ENCODE measurements around the gene KIAA1671. TPM values are rescaled to one million over a fixed set of nuclear protein-coding genes. Genes with fewer than 3 reads are reported as not detected.

Gene KIAA1671
- total and polyA plus RNA-seq, 2 of the 13 experiments (the other 11 are each of a cell fraction or from before 2014, with no cell fraction given): 13.5 to 13.6 TPM

DNA sequence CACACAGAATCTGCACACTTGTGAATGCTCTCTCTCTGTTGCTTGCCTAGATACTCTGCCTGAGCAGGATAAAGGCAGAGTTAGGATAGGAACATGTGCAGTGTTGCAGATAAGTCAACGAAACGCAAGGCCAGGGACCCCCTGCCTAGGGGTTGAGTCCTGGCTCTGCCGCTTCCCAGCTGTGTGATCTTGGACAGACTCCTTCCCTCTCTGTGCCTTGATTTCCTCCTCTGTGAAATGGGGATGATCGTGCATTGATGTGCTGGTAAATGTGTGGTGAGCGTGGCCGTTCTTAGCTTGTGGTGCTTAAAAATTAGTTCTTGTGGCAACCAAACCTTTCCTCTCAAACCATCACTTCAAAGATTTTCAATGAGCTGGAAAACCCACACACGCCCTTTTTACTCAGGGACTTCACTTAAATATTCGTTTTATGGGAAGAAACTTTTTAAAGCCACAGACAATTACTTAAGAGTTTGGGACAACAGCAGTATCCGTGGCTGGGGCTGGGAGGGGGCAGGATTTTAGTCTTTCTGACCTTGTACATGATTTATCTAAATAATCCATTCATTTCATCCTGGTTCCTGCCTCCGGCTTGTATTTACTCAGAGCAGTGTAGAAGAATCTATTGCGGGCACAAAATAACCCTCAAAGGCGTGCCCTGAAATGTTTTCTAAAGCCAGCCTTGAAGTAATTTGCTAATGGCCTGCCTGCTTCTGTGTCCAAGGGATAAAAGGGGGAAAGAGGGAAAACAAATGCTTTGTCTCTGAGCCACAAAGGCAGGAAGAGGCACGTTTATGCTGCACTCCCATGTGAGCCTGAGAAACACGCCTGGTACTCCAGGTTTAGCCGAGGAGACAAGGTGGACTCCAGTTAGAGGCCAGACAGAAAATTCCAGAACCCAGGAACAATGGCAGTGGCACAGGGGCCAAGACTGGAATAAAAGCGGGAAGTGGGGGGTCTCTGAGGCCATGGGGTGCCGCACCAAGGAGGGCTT, 162.2 kb downstream of the KIAA1671 start (continued):
- TF ChIP-seq SKI (IDR thresholded peaks at IDR 0.05; ENCODE audit: partially characterized antibody): no peak
- TF ChIP-seq ZNF768 (CRISPR knock-in tag; IDR thresholded peaks at IDR 0.05): peak; percentile 96
- no peak for TF ChIP-seq ZSCAN29 (CRISPR knock-in tag; conservative IDR thresholded peaks at IDR 0.05)
- TF ChIP-seq, protein P1, sequence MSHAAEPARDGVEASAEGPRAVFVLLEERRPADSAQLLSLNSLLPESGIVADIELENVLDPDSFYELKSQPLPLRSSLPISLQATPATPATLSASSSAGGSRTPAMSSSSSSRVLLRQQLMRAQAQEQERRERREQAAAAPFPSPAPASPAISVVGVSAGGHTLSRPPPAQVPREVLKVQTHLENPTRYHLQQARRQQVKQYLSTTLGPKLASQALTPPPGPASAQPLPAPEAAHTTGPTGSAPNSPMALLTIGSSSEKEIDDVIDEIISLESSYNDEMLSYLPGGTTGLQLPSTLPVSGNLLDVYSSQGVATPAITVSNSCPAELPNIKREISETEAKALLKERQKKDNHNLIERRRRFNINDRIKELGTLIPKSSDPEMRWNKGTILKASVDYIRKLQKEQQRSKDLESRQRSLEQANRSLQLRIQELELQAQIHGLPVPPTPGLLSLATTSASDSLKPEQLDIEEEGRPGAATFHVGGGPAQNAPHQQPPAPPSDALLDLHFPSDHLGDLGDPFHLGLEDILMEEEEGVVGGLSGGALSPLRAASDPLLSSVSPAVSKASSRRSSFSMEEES (CRISPR knock-in tag; IDR thresholded peaks at IDR 0.05): 0 out of 2 replicates have a peak, but pooled peaks have one; percentile 34
- TF ChIP-seq MYNN (CRISPR knock-in tag; IDR thresholded peaks at IDR 0.05; ENCODE audit: low read depth): 0 out of 2 replicates have a peak, but pooled peaks have one; percentile 45
- peak; percentile 21; the same call in 1 of the 2 replicates for TF ChIP-seq FOXO1 (CRISPR knock-in tag; IDR thresholded peaks at IDR 0.05)
- TF ChIP-seq SRY (CRISPR knock-in tag; IDR thresholded peaks at IDR 0.05): no peak
- peak; percentile 63; the same call in 1 of the 2 replicates for TF ChIP-seq TBX2 (CRISPR knock-in tag; IDR thresholded peaks at IDR 0.05; ENCODE audit: borderline replicate concordance)

DNA sequence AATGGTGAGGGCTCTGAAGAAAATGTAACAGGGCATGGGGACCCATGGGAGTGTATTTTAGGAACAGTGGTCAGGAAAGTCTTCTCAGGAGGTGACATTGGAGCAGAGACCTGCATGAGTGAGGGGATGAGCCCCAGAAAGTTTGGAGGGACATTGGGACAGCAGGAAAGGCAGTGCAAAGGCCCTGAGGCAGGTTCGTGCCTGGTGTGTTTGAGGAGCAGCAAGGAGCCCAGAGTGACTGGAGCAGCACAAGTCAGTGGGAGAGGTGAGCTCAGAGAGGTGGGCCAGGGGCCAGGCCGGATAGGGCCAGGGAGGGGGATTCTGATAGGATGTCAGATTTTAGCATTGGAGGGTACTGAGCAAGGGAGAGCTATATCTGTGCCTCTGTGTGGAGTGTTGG, 167.1 kb downstream of the KIAA1671 start:
- WGBS (ENCODE audit: low lambda C conversion rate): 92% methylated on average over 2 of the region's 2 CpGs
- POLR2A ChIA-PET: interaction anchor here (0.6 kb wide), 1 partner anchor 13 kb away, joined by 3 read pairs; no protein-coding TSS in a partner anchor
- H2AFZ ChIP-seq (ENCODE audit: low read length): no peak overlapping the region
- no peaks in the 10 kb centered on the region for H3K27me3 ChIP-seq (ENCODE audit: control insufficient read depth in 1 of 2, insufficient read depth in 2 of 2, low read length in 2 of 2)
- in situ Hi-C loops (cut with HindIII; ENCODE audit: extremely low pct_ligation_motif_present, low pct_unique_long_range_greater_than_20kb) (no loop called here), intact Hi-C loops (cut with micrococcal nuclease; ENCODE audit: unreplicated experiment) (loop anchor here (1.0 to 5.0 kb wide), 2 partner anchors 9 to 37 kb away; no protein-coding TSS in a partner anchor)
- CTCF ChIA-PET (ENCODE audit: low intra/inter-chr PET ratio, low total read pairs): no interaction called here
- H3K9me3 ChIP-seq (ENCODE audit: low read length): no peaks in the 10 kb centered on the region
- H3K36me3 ChIP-seq (replicated peaks in 1 of 2; ENCODE audit: control insufficient read depth in 1 of 2, insufficient read depth in 2 of 2, low read length in 2 of 2): peaks cover 2 to 8% of the 10 kb centered on the region in 2 experiments; a peak in 4 of 5 replicates
- H3K79me2 ChIP-seq (ENCODE audit: insufficient read depth, low read length): peaks cover 25% of the 10 kb centered on the region
- peak overlapping the region in 1 of 3 experiments; percentile 51; a peak in 2 of 6 replicates for H3K4me3 ChIP-seq (replicated peaks in 1 of 3; ENCODE audit: insufficient read depth in 1 of 3, low read depth in 2 of 3, low read length in 3 of 3)
- peak overlapping the region; percentile 78 for H3K4me2 ChIP-seq (ENCODE audit: low read depth, low read length)
- TSS peak; percentile 94 for BruUV-seq (replicated peaks)
- no peak for DNase-seq (ENCODE audit: low spot score)
- no peaks in the 10 kb centered on the region for H4K20me1 ChIP-seq (ENCODE audit: insufficient read depth, low read length)
- ATAC-seq: no peak; the same call in 2 of the 3 replicates
- H3K9ac ChIP-seq (ENCODE audit: insufficient read depth, low read depth, low read length): peak overlapping the region; percentile 61
- H3K4me1 ChIP-seq (ENCODE audit: insufficient read depth, low read length): peaks cover 60% of the 10 kb centered on the region
- peak overlapping the region; percentile 77 for H3K27ac ChIP-seq (ENCODE audit: extremely low read length, insufficient read depth, low read length)
- FAIRE-seq: no peak
- TF ChIP-seq CSRNP2 (CRISPR knock-in tag; conservative IDR thresholded peaks at IDR 0.05; ENCODE audit: low read depth) (no peak), NRL (CRISPR knock-in tag; IDR thresholded peaks at IDR 0.05; ENCODE audit: borderline replicate concordance) (0 out of 2 replicates have a peak, but pooled peaks have one; percentile 14), SMAD3 (CRISPR knock-in tag; IDR thresholded peaks at IDR 0.05) (no peak), DR1 (CRISPR knock-in tag; IDR thresholded peaks at IDR 0.05) (no peak), KDM1A (CRISPR knock-in tag; IDR thresholded peaks at IDR 0.05) (peak; percentile 78)
- TF ChIP-seq, protein P2, sequence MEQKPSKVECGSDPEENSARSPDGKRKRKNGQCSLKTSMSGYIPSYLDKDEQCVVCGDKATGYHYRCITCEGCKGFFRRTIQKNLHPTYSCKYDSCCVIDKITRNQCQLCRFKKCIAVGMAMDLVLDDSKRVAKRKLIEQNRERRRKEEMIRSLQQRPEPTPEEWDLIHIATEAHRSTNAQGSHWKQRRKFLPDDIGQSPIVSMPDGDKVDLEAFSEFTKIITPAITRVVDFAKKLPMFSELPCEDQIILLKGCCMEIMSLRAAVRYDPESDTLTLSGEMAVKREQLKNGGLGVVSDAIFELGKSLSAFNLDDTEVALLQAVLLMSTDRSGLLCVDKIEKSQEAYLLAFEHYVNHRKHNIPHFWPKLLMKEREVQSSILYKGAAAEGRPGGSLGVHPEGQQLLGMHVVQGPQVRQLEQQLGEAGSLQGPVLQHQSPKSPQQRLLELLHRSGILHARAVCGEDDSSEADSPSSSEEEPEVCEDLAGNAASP (CRISPR knock-in tag; IDR thresholded peaks at IDR 0.05; ENCODE audit: borderline replicate concordance): no peak
